ENCODE measurements around the gene ERC2.

Gene ERC2

GRCh38 chr3:55893045-55893664, 575.1 kb downstream of the ERC2 start:
- TF ChIP-seq USF1 (IDR thresholded peaks at IDR 0.05) (no peak), ZBTB7A (IDR thresholded peaks at IDR 0.05; ENCODE audit: low read depth) (no peak), CEBPB (IDR thresholded peaks at IDR 0.05) (no peak), MAX (IDR thresholded peaks at IDR 0.05) (no peak)

GRCh38 chr3:55891106-55891505, 577.2 kb downstream of the ERC2 start:
- no peak for TF ChIP-seq TCF12 (IDR thresholded peaks at IDR 0.05; ENCODE audit: low read depth)
- no peak for TF ChIP-seq TEAD4 (IDR thresholded peaks at IDR 0.05)
- no peak for TF ChIP-seq RAD21 (IDR thresholded peaks at IDR 0.05; ENCODE audit: low read depth)
- no peak for TF ChIP-seq YY1 (IDR thresholded peaks at IDR 0.05; ENCODE audit: low read depth)
- no peak for TF ChIP-seq EP300 (IDR thresholded peaks at IDR 0.05; ENCODE audit: borderline replicate concordance)
- no peak for TF ChIP-seq NFIC (IDR thresholded peaks at IDR 0.05)
- TF ChIP-seq MAX (IDR thresholded peaks at IDR 0.05), result no peak
- no peak for TF ChIP-seq USF1 (IDR thresholded peaks at IDR 0.05)
- TF ChIP-seq CREB1 (IDR thresholded peaks at IDR 0.05; ENCODE audit: low read depth), result no peak
- TF ChIP-seq FOXM1 (IDR thresholded peaks at IDR 0.05; ENCODE audit: borderline replicate concordance, low read depth), result no peak

- TF ChIP-seq TEAD4 (IDR thresholded peaks at IDR 0.05), result no peak
Measured at GRCh38 chr3:55888282-55888885, 579.9 kb downstream of the ERC2 start.

GRCh38 chr3:55885721-55886120, 582.5 kb downstream of the ERC2 start:
- no peak for TF ChIP-seq EGR1 (IDR thresholded peaks at IDR 0.05)
- no peak for TF ChIP-seq USF1 (IDR thresholded peaks at IDR 0.05)
- TF ChIP-seq CREB1 (IDR thresholded peaks at IDR 0.05; ENCODE audit: low read depth), result no peak
- TF ChIP-seq TCF12 (IDR thresholded peaks at IDR 0.05; ENCODE audit: low read depth), result no peak
- TF ChIP-seq RAD21 (IDR thresholded peaks at IDR 0.05; ENCODE audit: low read depth), result no peak
- TF ChIP-seq YY1 (IDR thresholded peaks at IDR 0.05; ENCODE audit: low read depth), result no peak
- TF ChIP-seq ZBTB7A (IDR thresholded peaks at IDR 0.05; ENCODE audit: low read depth), result no peak
- no peak for TF ChIP-seq REST (IDR thresholded peaks at IDR 0.05; ENCODE audit: low read depth)
- TF ChIP-seq FOXM1 (IDR thresholded peaks at IDR 0.05; ENCODE audit: borderline replicate concordance, low read depth), result no peak
- no peak for TF ChIP-seq NFIC (IDR thresholded peaks at IDR 0.05)
- no peak for TF ChIP-seq CEBPB (IDR thresholded peaks at IDR 0.05)
- TF ChIP-seq EP300 (IDR thresholded peaks at IDR 0.05; ENCODE audit: borderline replicate concordance), result no peak
- TF ChIP-seq TAF1 (IDR thresholded peaks at IDR 0.05; ENCODE audit: low read depth), result no peak
- TF ChIP-seq MAX (IDR thresholded peaks at IDR 0.05), result no peak
- TF ChIP-seq TEAD4 (IDR thresholded peaks at IDR 0.05), result no peak

- no peak for TF ChIP-seq YY1 (IDR thresholded peaks at IDR 0.05; ENCODE audit: low read depth)
- no peak for TF ChIP-seq ZBTB7A (IDR thresholded peaks at IDR 0.05; ENCODE audit: low read depth)
- TF ChIP-seq RAD21 (IDR thresholded peaks at IDR 0.05; ENCODE audit: low read depth), result no peak
- no peak for TF ChIP-seq CREB1 (IDR thresholded peaks at IDR 0.05; ENCODE audit: low read depth)
- no peak for TF ChIP-seq EGR1 (IDR thresholded peaks at IDR 0.05)
- TF ChIP-seq FOXM1 (IDR thresholded peaks at IDR 0.05; ENCODE audit: borderline replicate concordance, low read depth), result no peak
- TF ChIP-seq TAF1 (IDR thresholded peaks at IDR 0.05; ENCODE audit: low read depth), result no peak
- no peak for TF ChIP-seq TEAD4 (IDR thresholded peaks at IDR 0.05)
- no peak for TF ChIP-seq CEBPB (IDR thresholded peaks at IDR 0.05)
- no peak for TF ChIP-seq MAX (IDR thresholded peaks at IDR 0.05)
- TF ChIP-seq USF1 (IDR thresholded peaks at IDR 0.05), result no peak
- TF ChIP-seq NFIC (IDR thresholded peaks at IDR 0.05), result no peak
- no peak for TF ChIP-seq REST (IDR thresholded peaks at IDR 0.05; ENCODE audit: low read depth)
- no peak for TF ChIP-seq TCF12 (IDR thresholded peaks at IDR 0.05; ENCODE audit: low read depth)
- TF ChIP-seq EP300 (IDR thresholded peaks at IDR 0.05; ENCODE audit: borderline replicate concordance), result no peak
Measured at GRCh38 chr3:55884491-55885285, 583.6 kb downstream of the ERC2 start.

Measured in Ishikawa (cell line).